Fibroblast of peridontal ligament (primary cell): Measurements from ENCODE around the gene COL17A1.

Experiments used
- DNase-seq: peaks from one replicate; pipeline ENCODE4 v3.0.0-alpha.2; 2010; ENCODE audit errors: extremely low read depth

COL17A1 gene

DNA sequence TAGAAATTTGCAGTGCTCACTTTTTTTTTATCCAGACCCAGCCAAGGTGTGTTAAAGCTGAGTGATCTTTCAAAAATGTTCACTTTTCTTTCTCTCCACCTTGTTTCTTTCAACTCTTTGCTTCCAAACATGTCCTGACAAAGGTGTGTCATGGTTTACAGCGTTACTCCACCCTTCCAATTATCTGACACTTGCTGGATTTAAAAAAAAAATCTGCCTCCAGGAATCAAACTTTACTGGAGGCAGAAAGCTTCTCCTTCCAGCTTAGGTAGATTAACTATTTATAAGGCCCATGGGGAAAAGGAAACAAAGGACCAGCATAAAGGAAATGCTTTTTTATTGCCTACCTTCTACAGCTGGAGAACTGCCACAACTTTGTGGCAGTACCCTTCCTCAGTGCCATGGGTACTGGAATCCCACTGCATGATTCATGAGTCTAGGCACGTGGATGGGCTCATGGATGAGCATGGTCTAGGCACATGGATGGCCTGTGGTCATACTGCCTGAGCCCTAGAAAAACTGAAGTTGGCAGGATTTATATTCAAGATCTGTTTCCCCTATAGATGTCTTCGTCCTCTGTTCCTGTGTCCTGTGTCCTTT, at the start of gene COL17A1:
TSS of gene COL17A1 (minus strand) at position 80 of the 600 bp plus-strand sequence. CDS start 5,207 bp downstream, outside the sequence.
- DNase-seq: no peak

DNA sequence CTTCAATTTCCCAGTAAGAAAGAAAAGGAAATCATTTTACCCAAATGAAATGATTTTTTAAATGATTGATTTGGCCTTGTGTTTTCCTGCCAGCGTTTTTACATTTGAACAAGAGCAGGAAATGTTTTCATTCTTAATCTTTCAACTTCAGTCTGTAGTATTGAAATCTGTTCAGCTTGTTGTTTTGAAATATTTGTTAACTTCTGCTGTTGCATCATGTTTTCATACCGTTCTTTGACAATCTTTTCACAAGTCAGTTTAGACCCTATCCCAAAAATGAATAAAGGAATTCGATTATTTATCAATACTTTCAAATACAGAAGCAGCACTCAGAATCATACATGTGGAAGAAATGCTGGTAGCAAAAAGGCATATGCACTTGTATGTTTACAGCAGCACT, 44.4 kb upstream of the COL17A1 start:
- no peak for DNase-seq

GRCh38 chr10:104128214-104128613, 42.5 kb upstream of the COL17A1 start:
- DNase-seq: peak; percentile 13

GRCh38 chr10:104127411-104127810, 41.7 kb upstream of the COL17A1 start:
- DNase-seq: no peak

DNA sequence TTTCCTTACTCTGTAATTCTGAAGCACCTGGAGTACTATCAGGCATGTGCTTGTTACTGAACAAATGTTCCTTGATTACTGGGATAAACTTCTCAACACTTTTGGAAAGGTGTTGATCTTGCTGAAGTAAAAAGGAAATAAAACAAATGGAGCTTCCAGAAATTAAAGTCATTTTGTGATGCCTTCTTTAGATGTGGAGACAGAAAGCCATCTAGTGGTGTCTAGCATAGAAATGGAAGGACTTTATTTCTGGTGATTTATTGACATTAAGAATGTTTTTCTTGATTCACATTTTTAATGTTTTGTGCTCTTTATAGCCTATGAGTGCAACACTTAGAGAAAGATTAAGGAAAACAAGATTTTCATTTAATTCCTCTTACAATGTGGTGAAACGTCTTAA, 37.7 kb upstream of the COL17A1 start:
- peak; percentile 62 for DNase-seq

DNA sequence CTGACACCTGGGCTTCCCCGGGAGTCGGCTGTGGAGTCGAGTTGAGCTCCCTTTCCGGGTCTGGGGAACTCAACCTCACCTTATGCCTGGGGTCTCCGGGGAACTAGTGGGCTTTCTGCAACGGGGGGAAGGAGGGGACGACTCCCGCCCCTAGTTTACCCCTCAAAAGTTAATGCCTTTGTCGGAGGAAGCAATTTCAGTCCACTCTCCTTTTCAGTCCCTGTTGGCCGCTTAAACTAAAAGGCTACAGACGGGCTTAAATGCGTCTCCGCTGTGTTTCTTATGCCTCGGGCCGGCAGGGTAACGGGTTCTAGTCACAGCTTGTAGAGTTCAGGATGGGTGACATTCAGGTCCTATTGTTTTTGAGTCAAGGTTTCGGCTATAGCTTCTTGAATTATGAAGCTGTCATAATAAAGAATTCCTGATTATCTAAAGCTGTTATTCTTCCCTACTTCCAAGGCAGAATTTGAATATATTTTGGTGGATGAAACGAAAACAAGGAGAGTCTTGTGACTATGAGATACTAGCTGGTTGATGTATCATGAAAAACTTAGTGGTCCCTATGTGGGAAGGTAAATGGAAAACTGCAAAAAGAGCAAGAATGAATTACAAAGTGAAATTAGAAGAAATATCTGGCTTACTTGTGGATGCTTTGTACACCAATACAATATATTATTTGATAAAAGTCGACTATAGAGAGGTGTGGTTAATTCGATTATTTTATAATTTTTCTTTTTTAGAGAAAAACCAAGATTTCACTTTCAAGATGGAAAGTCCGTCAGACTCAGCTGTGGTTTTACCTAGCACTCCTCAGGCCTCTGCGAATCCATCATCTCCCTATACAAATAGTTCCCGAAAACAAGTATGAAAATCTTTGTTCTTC, 36.8 kb upstream of the COL17A1 start:
- peak; percentile 16 for DNase-seq

GRCh38 chr10:104121485-104122224, 36.0 kb upstream of the COL17A1 start, which contains the start of gene SFR1:
SFR1 (plus strand) TSS chr10:104122171; CDS start chr10:104122184, 13 bp downstream.
- DNase-seq: peak; percentile 95

GRCh38 chr10:104120903-104121484, 35.3 kb upstream of the COL17A1 start:
- DNase-seq: peak; percentile 98

- peak; percentile 7 for DNase-seq
Measured at GRCh38 chr10:104120512-104120902, 34.8 kb upstream of the COL17A1 start.

DNA sequence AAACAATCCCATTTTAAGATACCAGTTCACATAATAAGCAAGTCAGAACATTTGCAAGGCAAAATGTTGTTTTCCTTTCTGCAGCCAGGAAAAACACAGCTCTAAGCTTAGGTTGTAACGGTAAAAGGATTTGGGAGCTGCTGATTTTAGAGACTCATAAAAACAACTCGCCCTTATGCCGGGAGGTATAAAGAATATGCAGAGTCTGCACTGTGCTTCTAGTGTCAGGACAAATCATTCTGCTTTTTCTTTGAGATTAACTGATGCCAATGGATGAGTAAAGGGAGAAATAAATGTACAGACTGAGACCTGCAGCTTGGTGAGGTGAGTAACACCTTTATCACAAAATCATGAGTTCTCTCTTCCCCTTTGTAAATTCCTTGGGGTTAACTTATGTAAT, 34.3 kb upstream of the COL17A1 start:
- peak; percentile 21 for DNase-seq

GRCh38 chr10:104117839-104118323, 32.2 kb upstream of the COL17A1 start:
- no peak for DNase-seq

GRCh38 chr10:104113376-104113956, 27.8 kb upstream of the COL17A1 start:
- no peak for DNase-seq

GRCh38 chr10:104109908-104110662, 24.4 kb upstream of the COL17A1 start:
- peak; percentile 67 for DNase-seq

GRCh38 chr10:104104926-104105325, 19.2 kb upstream of the COL17A1 start:
- no peak for DNase-seq

DNA sequence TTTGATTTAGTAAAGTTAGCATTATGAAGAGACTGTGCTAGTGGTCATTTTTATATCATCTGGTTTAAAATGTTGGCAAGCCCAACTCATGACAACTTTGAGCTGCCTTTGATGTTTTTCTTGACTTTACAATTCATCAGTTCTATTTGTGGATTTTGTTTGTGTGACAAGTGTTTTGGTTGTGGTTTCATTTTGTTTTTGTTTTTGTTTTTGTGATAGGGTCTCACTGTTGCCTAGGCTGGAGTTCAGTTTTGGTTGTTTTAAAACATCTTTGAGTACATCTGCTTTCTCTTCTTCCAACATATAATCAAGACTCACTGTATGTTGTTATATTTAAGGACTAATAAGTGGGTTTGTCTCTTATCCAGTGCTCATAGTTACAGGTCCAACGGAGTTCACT, 18.7 kb upstream of the COL17A1 start:
- no peak for DNase-seq

DNA sequence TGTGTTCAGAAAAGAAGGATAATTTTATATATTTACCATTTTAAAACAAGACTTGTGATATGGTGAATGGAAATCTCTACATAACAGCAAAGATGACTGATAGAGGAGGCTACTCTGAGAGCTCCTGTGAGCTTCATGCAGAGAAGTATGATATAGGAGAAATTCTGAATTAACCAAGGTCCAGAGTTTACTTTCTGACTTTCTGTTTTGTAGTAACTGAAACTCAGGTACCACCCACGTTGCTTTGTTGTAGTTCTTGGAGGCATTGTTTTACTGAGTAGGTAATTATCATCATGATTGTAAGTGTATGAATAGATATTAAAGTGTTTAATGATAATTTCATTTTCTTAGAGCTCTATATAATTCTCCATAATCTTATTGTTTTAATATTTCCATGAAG, 18.3 kb upstream of the COL17A1 start:
- DNase-seq: no peak

DNA sequence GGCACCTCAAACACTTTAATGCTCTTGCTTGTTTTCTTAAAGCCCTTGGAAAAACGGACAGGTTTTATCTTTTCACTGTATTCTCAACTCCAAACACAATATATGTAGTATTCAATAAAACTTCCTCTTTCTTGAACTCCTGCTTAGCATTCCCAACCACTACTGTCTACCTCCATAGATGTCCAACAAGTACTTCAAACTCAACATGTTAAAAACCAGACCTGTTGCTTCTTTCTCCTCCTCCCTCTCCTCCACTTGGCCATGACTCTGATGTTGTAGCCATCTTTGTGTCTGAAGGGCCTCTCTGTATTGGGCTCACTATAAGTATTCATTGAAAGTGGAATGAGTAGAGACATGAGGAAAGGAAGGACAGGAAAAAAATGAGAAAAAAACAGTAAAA, 16.2 kb upstream of the COL17A1 start:
- DNase-seq: no peak

DNA sequence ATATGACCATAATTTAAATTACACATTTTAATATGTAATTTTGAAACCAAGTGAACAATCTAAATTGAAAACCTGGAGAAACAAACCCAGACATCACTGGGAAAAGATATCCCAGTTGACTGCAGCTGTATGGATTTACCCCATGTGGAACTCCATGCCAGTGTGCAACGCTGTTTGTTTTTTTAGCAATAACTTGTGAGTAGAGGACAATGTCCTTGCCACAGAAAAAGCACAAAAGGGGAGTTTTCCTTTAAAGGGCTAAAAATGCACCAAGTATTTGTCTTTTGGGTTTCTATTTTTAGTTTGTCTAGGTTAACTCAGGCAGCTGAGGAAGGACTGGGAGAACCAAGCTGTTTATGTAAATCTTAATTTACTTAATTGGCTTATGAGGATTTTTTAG, 15.1 kb upstream of the COL17A1 start:
- DNase-seq: peak; percentile 20

GRCh38 chr10:104099941-104100340, 14.3 kb upstream of the COL17A1 start:
- DNase-seq: peak; percentile 14

DNA sequence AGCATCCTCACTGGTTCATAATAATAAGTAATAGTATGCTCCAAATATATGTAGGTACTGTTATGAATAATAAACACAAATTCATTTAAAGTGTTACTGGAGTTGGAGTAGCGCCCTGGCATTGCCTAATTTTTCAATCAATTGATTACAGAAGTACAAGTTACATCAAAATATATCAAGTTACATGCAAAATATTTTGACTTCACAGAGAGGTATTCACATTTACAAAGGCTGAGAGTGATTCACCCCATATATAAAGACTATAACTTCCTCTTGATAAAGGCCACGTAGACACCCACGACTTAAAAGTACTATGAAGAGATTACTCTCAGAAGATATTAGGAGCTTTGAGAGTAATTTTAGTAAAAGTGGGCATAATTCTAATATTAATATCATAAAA, 13.6 kb upstream of the COL17A1 start:
- DNase-seq: peak; percentile 15
